Skeletal muscle satellite cell (primary cell): Measurements from ENCODE around the gene ANKS1B.

Experiments
- H3K27me3 ChIP-seq: 2 replicates; pipeline ENCODE4 v1.7.0; 2013; ENCODE audit warnings: low read length; ENCODE audit not compliant: control insufficient read depth, insufficient read depth
- H3K36me3 ChIP-seq: 2 replicates; pipeline ENCODE4 v1.7.0; 2013; ENCODE audit warnings: mild to moderate bottlenecking, control low read depth, low read length; ENCODE audit not compliant: insufficient read depth
- H3K4me1 ChIP-seq: 2 replicates; pipeline ENCODE4 v1.7.0; 2013; ENCODE audit warnings: low read length; ENCODE audit not compliant: control insufficient read depth, insufficient read depth
- H3K4me2 ChIP-seq: 2 replicates; pipeline ENCODE4 v1.7.0; 2013; ENCODE audit warnings: mild to moderate bottlenecking, low read length
- H3K4me3 ChIP-seq: 2 replicates; pipeline ENCODE4 v1.7.0; 2013; ENCODE audit warnings: low read length
- H3K9ac ChIP-seq: 2 replicates; pipeline ENCODE4 v1.7.0; 2013; ENCODE audit warnings: mild to moderate bottlenecking, low read depth, low read length, moderate library complexity
- H3K9me3 ChIP-seq: replicated peaks from 2 replicates; pipeline ENCODE4 v1.7.0; 2013; ENCODE audit warnings: mild to moderate bottlenecking, control low read depth, low read length

The ANKS1B gene

GRCh38 chr12:99009654-99010296 lies 975.0 kb downstream of the ANKS1B start:
- no peaks in the 10 kb centered on the region for H3K9me3 ChIP-seq
- no peak overlapping the region for H3K9ac ChIP-seq
- H3K36me3 ChIP-seq, result no peaks in the 10 kb centered on the region

GRCh38 chr12:99005601-99006000 lies 979.1 kb downstream of the ANKS1B start:
- no peak overlapping the region for H3K4me3 ChIP-seq
- no peak overlapping the region for H3K9ac ChIP-seq
- H3K4me1 ChIP-seq, result no peaks in the 10 kb centered on the region
- peaks cover 6% of the 10 kb centered on the region for H3K27me3 ChIP-seq
- no peak overlapping the region for H3K4me2 ChIP-seq
- no peaks in the 10 kb centered on the region for H3K36me3 ChIP-seq
- H3K9me3 ChIP-seq, result no peaks in the 10 kb centered on the region

More at GRCh38 chr12:99009654-99010296, 975.0 kb downstream of the ANKS1B start:
- H3K4me2 ChIP-seq, result no peak overlapping the region
- H3K27me3 ChIP-seq, result peaks cover 6% of the 10 kb centered on the region
- H3K4me1 ChIP-seq, result no peaks in the 10 kb centered on the region
- H3K4me3 ChIP-seq, result no peak overlapping the region

GRCh38 chr12:99004799-99005466 lies 979.8 kb downstream of the ANKS1B start:
- no peaks in the 10 kb centered on the region for H3K36me3 ChIP-seq
- no peak overlapping the region for H3K4me3 ChIP-seq
- no peaks in the 10 kb centered on the region for H3K4me1 ChIP-seq
- no peak overlapping the region for H3K9ac ChIP-seq
- no peak overlapping the region for H3K4me2 ChIP-seq
- no peaks in the 10 kb centered on the region for H3K9me3 ChIP-seq
- peaks cover 6% of the 10 kb centered on the region for H3K27me3 ChIP-seq

GRCh38 chr12:99002731-99003130 lies 982.0 kb downstream of the ANKS1B start:
- no peak overlapping the region for H3K4me2 ChIP-seq
- no peaks in the 10 kb centered on the region for H3K9me3 ChIP-seq
- peaks cover 6% of the 10 kb centered on the region for H3K27me3 ChIP-seq
- H3K4me1 ChIP-seq, result no peaks in the 10 kb centered on the region
- no peak overlapping the region for H3K4me3 ChIP-seq
- H3K36me3 ChIP-seq, result no peaks in the 10 kb centered on the region
- H3K9ac ChIP-seq, result no peak overlapping the region

- no peaks in the 10 kb centered on the region for H3K9me3 ChIP-seq
- H3K4me2 ChIP-seq, result no peak overlapping the region
- no peak overlapping the region for H3K9ac ChIP-seq
- H3K36me3 ChIP-seq, result no peaks in the 10 kb centered on the region
- peaks cover 6% of the 10 kb centered on the region for H3K27me3 ChIP-seq
- H3K4me1 ChIP-seq, result no peaks in the 10 kb centered on the region
- H3K4me3 ChIP-seq, result no peak overlapping the region
Observed at GRCh38 chr12:99002156-99002555, 982.6 kb downstream of the ANKS1B start.

GRCh38 chr12:98999559-98999958 lies 985.2 kb downstream of the ANKS1B start:
- Histone ChIP-seq H3K9ac (no peak overlapping the region), H3K4me2 (no peak overlapping the region), H3K4me3 (no peak overlapping the region), H3K36me3 (no peaks in the 10 kb centered on the region), H3K9me3 (no peaks in the 10 kb centered on the region), H3K27me3 (no peaks in the 10 kb centered on the region), H3K4me1 (no peaks in the 10 kb centered on the region)

- Histone ChIP-seq H3K27me3 (no peaks in the 10 kb centered on the region), H3K36me3 (no peaks in the 10 kb centered on the region)
Observed at GRCh38 chr12:98998697-98999299, 985.9 kb downstream of the ANKS1B start.

GRCh38 chr12:98997899-98998298 lies 986.8 kb downstream of the ANKS1B start:
- Histone ChIP-seq H3K27me3 (no peaks in the 10 kb centered on the region), H3K36me3 (no peaks in the 10 kb centered on the region), H3K4me2 (no peak overlapping the region), H3K4me3 (no peak overlapping the region), H3K9ac (no peak overlapping the region), H3K9me3 (no peaks in the 10 kb centered on the region), H3K4me1 (no peaks in the 10 kb centered on the region)

More at GRCh38 chr12:98998697-98999299, 985.9 kb downstream of the ANKS1B start:
- no peak overlapping the region for H3K9ac ChIP-seq
- H3K4me1 ChIP-seq, result no peaks in the 10 kb centered on the region
- no peak overlapping the region for H3K4me3 ChIP-seq
- H3K4me2 ChIP-seq, result no peak overlapping the region
- no peaks in the 10 kb centered on the region for H3K9me3 ChIP-seq

GRCh38 chr12:98990648-98991047 lies 994.1 kb downstream of the ANKS1B start:
- no peaks in the 10 kb centered on the region for H3K9me3 ChIP-seq
- no peak overlapping the region for H3K4me2 ChIP-seq
- H3K4me1 ChIP-seq, result no peaks in the 10 kb centered on the region
- no peak overlapping the region for H3K9ac ChIP-seq
- H3K36me3 ChIP-seq, result no peaks in the 10 kb centered on the region
- H3K27me3 ChIP-seq, result no peaks in the 10 kb centered on the region
- no peak overlapping the region for H3K4me3 ChIP-seq

- H3K9ac ChIP-seq, result no peak overlapping the region
- no peaks in the 10 kb centered on the region for H3K9me3 ChIP-seq
- H3K27me3 ChIP-seq, result no peaks in the 10 kb centered on the region
- H3K4me2 ChIP-seq, result no peak overlapping the region
- no peaks in the 10 kb centered on the region for H3K4me1 ChIP-seq
- H3K4me3 ChIP-seq, result no peak overlapping the region
- H3K36me3 ChIP-seq, result no peaks in the 10 kb centered on the region
Observed at GRCh38 chr12:98985156-98985555, 999.6 kb downstream of the ANKS1B start.

GRCh38 chr12:98983647-98984046 lies 1001.1 kb downstream of the ANKS1B start:
- Histone ChIP-seq H3K4me2 (no peak overlapping the region), H3K4me3 (no peak overlapping the region), H3K36me3 (no peaks in the 10 kb centered on the region), H3K27me3 (no peaks in the 10 kb centered on the region), H3K9me3 (no peaks in the 10 kb centered on the region), H3K4me1 (no peaks in the 10 kb centered on the region), H3K9ac (no peak overlapping the region)
